MM.1S (cell line): ENCODE data around the gene SF3B4.

Experiments
- CTCF ChIP-seq: fragments of 300-600 bp; sonication (generic); IDR thresholded peaks from 2 replicates; pipeline ENCODE4 v1.5.1; 2016; ENCODE audit warnings: antibody characterized with exemption, low read length, mixed read lengths
- EZH2 ChIP-seq: fragments of 300-600 bp; sonication (generic); optimal IDR thresholded peaks from 2 replicates; pipeline ENCODE3; 2017; ENCODE audit warnings: low read depth, mild to moderate bottlenecking, antibody characterized with exemption, low read length, mixed read lengths
- EZH2phosphoT487 ChIP-seq: fragments of 300-600 bp; sonication (generic); IDR thresholded peaks from 2 replicates; pipeline ENCODE4 v1.6.1; 2018; ENCODE audit warnings: antibody characterized with exemption, low read length

GRCh38 chr1:149934356-149934755 is 6.8 kb upstream of the SF3B4 start:
- TF ChIP-seq CTCF: no peak
- no peak for TF ChIP-seq EZH2
- no peak for TF ChIP-seq EZH2phosphoT487
